Upper lobe of left lung (tissue), 4 donors: ENCODE data around the gene MYOG.

Source experiments
- CTCF ChIP-seq, 6 experiments: fragments of 450-650 bp in 4 of 6; fragments of 200-600 bp in 2 of 6; sonication (generic) in 2 of 6; IDR thresholded peaks; one replicate each; pipeline ENCODE4 v1.5.1; 2016 to 2019; ENCODE audit warnings: antibody characterized with exemption in 6 of 6
- POLR2A ChIP-seq, 4 donors: fragments of 450-650 bp; IDR thresholded peaks; one replicate each; pipeline ENCODE4 v1.5.1; 2016 to 2017; ENCODE audit warnings: antibody characterized with exemption in 4 of 4, mild to moderate bottlenecking in 2 of 4
- POLR2AphosphoS5 ChIP-seq, 2 donors: sonication (generic); formaldehyde crosslinking; IDR thresholded peaks; one replicate each; pipeline ENCODE4 v1.5.1; 2017; ENCODE audit warnings: antibody characterized with exemption in 2 of 2

- TF ChIP-seq CTCF (IDR thresholded peaks at IDR 0.05) (no peak), POLR2A (IDR thresholded peaks at IDR 0.05) (no peak), POLR2AphosphoS5 (IDR thresholded peaks at IDR 0.05) (no peak)
Observed at GRCh38 chr1:203051841-203052324, 33.9 kb downstream of the MYOG start.
